Skin epidermis (tissue), 12 donors: Measurements from ENCODE around the gene TMEM238L.
"Not testable (repeated sequence)": the region's sequence is repeated elsewhere in the genome, so short reads cannot be mapped to it uniquely, and the experiment has no call there.

ENCODE experiments used
- H3K27ac ChIP-seq, 21 experiments: fragments of 200-600 bp; sonication (generic) in 11 of 21; one replicate each; pipeline ENCODE4 v1.5.0; 2020; ENCODE audit warnings: mild to moderate bottlenecking in 3 of 21, inconsistent platforms in 2 of 21, moderate library complexity in 2 of 21
- H3K4me3 ChIP-seq, 7 experiments: fragments of 200-600 bp; sonication (generic) in 2 of 7; one replicate each; pipeline ENCODE4 v1.5.0; 2020; ENCODE audit warnings: inconsistent platforms in 2 of 7, mild to moderate bottlenecking in 2 of 7, moderate library complexity in 1 of 7

The TMEM238L gene, protein sequence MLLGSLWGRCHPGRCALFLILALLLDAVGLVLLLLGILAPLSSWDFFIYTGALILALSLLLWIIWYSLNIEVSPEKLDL

DNA sequence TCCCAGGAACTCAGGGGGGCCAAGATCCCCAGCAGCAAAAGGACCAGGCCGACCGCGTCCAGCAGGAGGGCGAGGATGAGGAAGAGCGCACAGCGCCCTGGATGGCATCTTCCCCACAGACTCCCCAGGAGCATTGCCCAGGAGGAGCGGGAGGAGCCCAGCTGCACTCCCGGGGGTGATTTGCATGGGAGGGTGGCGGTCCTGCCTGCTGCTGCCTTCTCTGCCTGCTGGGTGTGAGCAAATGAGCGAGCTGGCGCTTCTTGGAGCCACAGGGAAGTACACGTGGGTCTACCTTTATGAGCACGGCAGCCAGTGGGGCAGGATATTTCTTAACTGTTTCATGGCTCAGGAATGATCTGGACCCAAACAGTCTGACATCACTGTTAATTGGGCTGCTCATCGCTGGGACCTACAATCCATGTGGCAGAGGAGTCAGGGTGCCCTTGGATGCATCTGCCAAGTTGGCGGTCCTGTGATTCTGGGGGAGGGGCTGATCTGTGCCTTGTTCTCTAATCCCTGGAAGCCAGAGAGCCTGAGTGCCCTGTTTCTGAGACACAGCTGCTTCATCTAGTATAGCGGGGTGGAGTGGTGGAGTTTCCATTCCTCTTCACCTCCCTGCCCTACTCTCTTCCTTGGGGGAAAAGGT, at the start of gene TMEM238L:
Gene TMEM238L (minus strand): TSS at position 270 of the 646 bp plus-strand sequence. CDS start 136 bp downstream, at position 134.
- Histone ChIP-seq H3K4me3 (peak within 1 kb of the TSS in 1 of 7 experiments; percentile 7), H3K27ac (no peak within 1 kb of the TSS)

DNA sequence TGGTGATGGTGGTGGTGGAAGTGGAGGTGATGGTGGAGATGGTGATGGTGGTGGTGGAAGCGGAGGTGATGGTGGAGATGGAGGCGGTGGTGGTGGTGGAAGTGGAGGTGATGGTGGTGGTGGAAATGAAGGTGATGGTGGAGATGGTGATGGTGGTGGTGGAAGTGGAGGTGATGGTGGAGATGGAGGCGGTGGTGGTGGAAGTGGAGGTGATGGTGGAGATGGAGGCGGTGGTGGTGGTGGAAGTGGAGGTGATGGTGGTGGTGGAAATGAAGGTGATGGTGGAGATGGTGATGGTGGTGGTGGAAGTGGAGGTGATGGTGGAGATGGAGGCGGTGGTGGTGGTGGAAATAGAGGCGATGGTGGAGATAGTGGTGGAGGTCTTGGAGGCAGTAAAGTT, 42.7 kb upstream of the TMEM238L start:
- not testable (repeated sequence) for H3K27ac ChIP-seq, H3K4me3 ChIP-seq

DNA sequence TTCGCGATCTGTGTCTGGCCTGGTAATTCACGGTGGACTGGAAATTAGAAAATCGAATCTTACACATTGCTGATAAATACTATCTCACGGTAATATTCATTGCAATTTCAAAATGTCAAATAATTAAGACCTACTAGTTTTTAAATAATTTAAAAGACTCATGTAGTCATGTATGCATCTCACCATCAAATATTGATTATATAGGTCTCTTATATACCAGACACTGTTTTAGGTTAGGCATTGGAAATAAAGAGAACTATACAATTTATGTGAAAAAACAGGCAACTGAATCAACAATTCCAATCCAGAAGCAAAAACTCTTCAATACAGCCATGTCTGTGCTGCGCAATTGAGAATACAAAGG, 41.5 kb upstream of the TMEM238L start:
- Histone ChIP-seq H3K4me3 (peak overlapping the region in 6 of 7 experiments; percentile 21 to 47 (median 32)), H3K27ac (no peak overlapping the region)

DNA sequence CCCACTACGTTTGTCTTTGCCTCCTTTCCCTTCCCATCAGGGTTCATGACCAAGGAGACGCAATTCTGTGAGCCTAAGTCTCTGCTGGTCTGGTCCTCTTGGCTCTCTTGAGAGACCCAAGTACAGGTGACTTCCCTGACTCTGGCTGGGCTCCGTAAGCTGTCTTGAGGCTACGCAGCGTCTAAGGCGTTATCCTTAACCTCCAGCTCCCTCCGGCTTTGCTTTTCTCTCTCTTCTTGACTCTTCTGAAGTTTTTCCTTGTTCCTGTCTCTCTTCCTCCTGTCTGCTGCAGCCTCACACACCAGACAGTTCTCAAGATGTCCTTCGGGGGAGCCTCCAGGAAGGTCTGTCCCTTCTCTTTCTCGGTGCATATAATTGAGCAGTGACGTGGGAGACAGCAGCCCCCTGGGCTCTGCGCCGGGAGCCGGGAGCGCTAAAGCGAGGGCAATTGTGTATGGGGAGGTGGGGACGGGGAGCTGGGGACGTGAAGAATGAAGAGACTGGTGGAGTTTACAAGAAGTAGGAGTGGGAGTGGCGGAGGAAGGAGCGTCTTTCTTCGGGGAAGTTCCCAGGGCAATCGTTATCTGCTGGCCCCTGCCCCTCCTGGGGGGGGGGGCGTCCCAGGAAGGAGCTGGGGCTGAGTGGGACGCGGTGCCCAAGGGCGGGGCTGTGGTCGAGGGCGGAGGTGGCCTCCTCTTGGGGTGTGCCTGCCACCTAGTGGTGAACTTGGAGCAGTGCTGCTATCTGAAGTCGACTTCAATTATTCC, 40.9 kb upstream of the TMEM238L start:
- H3K4me3 ChIP-seq, result peak overlapping the region; percentile 21 to 47 (median 32)
- H3K27ac ChIP-seq, result peak overlapping the region in 7 of 21 experiments; percentile 9 to 65 (median 49)

DNA sequence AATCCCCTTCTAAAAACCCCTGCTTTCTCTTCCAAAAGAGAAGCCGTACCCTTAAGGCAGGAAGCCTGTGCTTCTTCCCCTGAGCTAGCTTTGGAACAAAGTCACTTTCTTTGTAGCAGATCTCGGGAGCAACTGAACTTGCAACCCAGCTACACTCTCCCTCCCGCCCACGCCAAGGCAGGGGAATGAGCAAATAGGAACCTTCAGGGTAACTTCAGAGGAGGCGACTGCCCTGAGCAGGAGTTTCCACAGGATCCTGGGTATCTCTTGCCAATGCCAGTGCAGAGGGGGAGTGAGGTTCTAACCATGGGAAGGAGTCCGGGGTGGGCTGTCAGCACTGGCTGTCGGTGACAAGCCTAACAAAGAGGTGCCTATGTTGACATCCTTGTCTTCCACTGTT, 39.9 kb upstream of the TMEM238L start:
- no peak overlapping the region for H3K4me3 ChIP-seq
- no peak overlapping the region for H3K27ac ChIP-seq

DNA sequence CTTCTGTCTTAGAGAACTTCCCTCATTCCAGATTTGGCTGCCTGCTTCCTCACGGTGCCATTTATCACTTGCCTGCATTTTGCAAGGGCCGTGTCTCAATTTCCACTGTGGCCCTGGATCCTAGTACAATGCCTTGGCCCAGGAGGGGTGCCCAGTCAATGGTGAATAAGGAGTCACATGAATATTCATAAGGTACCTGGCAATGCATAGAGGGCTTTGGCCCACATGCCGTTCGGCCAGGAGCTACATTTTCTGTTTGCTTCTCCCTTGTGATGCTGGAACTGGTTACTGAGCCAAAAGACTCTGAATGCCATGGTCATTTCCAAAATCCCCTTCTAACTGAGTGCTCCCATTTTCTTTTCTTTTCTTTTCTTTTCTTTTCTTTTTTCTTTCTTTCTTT, 38.8 kb upstream of the TMEM238L start:
- Histone ChIP-seq H3K27ac (no peak overlapping the region), H3K4me3 (no peak overlapping the region)

DNA sequence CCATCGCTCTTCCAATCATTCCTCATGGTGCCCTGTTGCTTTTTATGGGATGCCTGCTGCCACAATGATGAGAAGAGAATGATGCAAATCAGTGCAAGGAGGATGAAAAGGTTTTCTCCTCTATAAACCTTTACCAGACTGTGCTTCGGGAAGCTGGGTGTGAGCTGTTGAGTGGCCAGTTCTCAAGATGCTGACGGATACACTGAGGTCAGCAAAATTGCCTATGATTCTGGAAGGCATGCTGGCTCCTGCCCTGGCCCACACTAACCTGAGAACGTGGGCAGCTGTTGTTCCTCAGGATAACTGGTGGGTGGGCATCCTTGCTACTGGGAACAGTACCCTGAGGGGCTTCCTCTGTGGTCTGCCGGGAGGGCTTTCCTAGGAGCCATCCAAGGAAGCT, 34.8 kb upstream of the TMEM238L start:
- no peak overlapping the region for H3K27ac ChIP-seq
- H3K4me3 ChIP-seq, result no peak overlapping the region

DNA sequence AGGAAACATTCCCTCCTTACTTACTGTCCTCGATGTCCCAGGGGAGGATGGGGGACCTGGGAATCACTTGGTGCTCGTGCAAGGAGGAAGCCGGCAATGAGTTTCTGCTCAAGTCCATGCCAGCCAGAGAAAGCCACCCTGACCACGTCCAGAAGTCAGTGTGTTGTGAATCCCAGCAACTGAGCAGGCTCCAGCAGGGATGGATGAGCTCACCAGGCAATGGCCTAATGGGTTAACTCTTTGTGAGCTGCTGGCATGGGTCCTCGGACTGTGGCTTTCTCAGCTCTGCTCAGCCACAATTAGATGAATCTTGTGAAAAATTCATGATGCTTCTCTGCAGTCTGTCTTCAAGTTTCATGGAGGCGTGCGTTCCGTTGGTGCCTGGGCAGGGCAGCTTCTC, 34.0 kb upstream of the TMEM238L start, which contains the start of gene PIRT:
Gene PIRT (minus strand): TSS at position 167 of the 400 bp plus-strand sequence. CDS start 12,442 bp downstream, outside the sequence.
- Histone ChIP-seq H3K4me3 (no peak within 1 kb of the TSS), H3K27ac (no peak within 1 kb of the TSS)

DNA sequence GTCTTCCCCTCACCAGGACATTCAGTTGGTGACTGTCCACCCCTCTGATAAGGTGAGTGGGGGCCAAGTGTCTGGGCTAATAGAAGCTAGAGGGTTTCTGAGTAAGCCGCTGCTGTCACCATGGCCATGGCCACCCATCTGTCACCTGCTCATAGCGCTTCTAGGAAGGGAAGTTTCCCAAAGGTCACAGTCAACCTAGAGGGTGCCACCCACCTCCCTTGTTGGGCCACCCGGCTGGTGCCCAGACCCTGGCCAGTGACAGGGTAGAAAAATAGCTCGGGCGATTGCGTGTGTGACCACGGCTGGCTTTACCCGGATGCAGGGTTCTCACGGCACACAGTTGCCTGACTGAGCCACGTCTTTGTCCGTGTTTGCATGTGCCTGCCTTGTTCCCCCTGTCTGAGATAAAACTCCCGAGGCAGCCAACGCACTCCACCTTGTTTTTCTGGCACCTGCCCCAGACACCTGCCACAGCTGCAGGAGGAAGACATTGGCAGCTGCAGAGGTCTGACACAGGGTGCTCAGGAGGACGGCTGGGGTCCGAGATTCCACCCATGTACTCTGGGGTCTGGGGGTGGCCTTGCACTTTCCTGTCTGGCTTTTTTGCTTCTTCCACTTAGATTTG, 33.2 kb upstream of the TMEM238L start:
- Histone ChIP-seq H3K4me3 (no peak overlapping the region), H3K27ac (no peak overlapping the region)

DNA sequence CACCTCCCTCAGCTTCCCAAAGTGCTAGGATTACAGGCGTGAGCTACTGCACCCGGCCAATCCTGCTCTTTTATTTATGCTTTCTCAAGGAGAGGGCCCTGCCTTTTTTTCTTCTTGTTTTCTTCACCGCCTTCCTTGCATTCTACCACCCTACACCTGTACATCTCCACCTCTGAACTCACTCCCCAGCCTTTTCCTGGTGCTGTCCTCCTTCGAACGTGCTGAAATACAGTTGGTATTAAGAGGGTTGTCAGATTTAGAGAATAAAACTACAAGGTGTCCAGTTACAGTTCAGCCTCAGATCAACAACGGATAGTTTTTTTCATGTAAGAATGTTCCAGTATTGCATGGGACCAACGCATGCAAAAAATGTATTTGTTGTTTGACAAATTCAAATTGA, 32.2 kb upstream of the TMEM238L start:
- Histone ChIP-seq H3K4me3 (no peak overlapping the region), H3K27ac (no peak overlapping the region)

DNA sequence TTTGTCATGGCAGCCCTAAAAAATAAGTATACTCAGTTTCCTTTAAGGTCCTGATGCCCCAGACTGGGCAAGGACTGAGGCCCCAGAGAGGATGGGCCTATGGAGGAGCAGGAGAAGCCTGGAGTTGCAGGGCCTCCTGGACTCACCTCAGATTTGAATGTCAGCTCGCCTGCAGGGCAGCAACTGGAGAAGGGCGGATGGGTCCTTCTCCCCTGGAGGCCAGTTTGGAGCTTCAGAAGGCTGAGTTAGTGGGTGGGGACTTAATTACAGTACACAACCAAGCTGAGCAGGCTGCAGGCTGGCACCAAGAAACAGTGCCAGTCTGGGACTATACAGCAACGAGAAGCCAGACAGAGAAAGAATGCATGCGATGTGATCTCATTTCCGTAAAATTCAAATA, 27.8 kb upstream of the TMEM238L start:
- no peak overlapping the region for H3K27ac ChIP-seq
- H3K4me3 ChIP-seq, result no peak overlapping the region

DNA sequence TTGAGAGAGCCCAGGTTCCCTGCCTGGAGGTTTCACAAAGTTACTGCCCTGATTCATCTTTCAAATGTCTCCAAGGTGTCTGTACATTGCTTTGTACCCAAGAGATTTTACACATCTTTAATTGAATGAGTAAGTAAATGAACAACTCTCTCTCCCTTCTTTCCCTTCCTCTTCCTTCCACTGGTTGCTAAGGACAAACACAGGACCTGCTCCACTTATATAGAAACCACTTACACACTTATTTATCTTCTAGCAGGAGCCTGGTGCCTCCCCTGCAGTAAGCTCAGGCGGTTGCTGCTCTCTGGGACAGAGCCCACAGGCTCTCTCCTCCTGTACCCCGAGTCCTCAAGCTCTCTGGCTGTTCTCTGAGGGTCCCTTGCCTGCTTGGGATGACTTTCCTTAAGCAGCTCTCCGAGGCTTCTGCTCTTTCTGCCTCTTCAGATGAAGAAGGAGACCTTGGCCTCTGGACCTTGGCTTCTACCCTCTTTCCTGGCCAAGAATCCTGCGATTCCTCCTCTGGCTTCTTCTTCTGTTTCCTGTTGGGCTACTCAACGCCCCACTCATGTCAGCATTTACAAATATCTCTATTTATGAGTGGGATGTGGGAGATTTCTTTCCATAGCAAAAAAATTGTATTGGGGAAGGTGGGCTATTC, 24.1 kb upstream of the TMEM238L start:
- no peak overlapping the region for H3K4me3 ChIP-seq
- H3K27ac ChIP-seq, result no peak overlapping the region

DNA sequence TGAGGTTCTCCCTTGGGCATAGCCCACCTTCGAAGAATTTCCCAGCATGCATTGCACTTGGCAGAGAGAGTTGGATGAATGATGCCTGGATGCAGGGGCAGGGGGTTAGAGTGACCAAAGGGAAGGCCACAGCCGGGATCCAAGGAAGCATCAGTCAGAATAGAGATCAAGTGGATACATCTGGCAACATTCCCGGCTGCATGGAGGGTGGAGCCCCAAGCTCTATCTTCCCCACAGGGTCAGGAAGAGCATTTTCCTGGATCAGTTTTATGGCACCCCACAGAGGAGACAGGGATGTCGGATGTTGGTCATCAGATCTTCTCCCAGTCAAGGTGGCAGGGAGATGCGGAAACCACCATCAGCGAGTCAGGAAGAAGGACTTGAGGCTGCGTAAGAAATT, 21.0 kb upstream of the TMEM238L start:
- Histone ChIP-seq H3K27ac (no peak overlapping the region), H3K4me3 (no peak overlapping the region)

DNA sequence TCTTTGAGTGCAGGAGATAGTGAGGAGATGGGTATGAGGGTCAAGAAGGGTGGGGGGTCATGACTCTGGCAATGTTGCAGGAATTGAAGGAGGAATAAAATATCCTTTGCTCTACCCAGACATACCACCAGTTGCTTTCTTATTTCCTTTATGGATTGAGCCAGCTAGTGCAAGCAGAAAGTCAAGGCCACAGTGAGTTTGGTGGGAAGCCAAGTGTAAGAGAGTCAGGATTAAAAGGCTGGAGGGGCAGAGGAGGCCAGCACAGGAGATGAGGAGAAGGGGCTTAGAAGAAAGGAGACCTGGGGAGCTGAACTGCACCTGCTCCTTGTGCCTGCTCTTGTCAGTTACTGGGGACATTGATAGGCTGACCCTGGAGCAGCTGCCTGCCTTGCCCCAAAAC, 17.9 kb upstream of the TMEM238L start:
- no peak overlapping the region for H3K4me3 ChIP-seq

DNA sequence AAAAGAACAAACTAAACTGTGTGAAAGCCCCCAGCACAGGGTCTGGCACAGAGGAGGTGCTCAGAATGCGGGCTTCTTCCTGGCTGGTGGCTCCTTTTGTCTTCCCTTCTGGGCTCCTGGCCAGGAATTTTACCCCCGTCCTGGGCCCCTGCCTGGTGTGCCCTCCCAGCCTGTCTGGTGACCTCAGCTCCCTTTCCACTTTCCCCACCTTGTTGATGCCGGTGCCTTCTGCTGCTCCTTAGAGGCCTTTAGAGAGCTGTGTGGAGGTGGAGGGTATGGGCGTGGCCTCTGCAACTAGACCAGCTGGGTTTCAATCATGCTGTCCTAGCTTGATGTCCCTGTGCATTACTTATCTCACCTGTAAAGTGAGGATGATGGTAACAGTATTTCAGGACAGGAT, 17.2 kb upstream of the TMEM238L start:
- no peak overlapping the region for H3K4me3 ChIP-seq
- no peak overlapping the region for H3K27ac ChIP-seq

More for the DNA sequence above, 17.9 kb upstream of the TMEM238L start:
- H3K27ac ChIP-seq, result no peak overlapping the region

DNA sequence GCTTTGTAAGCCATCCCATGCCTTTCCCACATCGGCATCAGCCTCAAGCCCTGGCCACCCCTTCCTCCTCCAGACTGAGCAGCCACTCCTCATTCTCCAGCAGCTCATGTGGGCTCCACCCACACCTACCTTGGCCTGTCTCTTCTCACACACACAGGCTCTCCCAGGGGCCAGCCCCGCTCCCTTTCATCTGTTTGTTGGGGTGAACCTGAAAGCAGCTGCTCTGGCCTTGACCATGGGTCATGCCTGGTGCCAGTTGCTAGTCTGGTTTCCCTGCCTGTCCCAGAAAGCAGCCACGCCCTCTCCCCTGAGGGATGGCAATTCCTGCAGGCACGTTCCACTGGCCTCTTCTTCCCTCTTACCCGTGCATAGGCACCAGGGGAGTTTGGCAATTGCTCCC, 11.4 kb upstream of the TMEM238L start:
- Histone ChIP-seq H3K4me3 (no peak overlapping the region), H3K27ac (no peak overlapping the region)

DNA sequence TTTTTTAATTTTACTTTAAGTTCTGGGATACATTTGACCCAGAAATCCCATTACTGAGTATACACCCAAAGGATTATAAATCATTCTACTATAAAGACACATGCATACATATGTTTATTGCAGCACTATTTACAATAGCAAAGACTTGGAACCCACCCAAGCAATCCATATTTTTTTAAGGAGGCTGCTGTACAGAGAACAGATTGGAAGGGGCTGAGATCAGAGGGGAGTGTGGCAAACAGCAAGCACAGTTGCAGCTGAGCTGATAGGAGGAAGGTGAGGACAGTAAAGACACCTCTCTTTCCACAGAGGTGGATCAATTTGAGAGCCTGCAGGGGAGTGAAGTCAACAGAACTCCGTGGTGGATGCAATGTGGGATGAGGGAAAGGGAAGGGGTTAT, 10.2 kb upstream of the TMEM238L start:
- no peak overlapping the region for H3K27ac ChIP-seq
- no peak overlapping the region for H3K4me3 ChIP-seq

DNA sequence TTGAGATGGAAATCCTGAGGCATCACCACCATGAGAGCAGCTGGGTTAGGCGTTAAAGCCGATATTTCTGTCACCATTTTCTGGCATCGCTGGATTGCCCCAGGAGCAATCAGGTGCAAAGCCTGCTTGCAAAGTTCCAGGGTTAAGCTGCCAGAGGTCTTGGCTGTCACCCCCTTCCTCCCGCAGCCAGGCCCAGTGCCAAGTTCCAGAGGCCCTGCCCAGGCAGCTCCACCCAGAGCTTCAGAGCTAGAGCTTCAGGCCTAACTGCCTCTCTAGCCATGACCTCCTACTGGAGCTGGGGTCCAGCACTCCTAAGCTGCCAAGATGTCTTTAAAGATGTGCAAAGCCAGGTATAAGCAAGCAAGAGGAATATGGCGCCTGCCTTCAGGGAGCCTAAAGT, 8.8 kb upstream of the TMEM238L start:
- H3K27ac ChIP-seq, result no peak overlapping the region

DNA sequence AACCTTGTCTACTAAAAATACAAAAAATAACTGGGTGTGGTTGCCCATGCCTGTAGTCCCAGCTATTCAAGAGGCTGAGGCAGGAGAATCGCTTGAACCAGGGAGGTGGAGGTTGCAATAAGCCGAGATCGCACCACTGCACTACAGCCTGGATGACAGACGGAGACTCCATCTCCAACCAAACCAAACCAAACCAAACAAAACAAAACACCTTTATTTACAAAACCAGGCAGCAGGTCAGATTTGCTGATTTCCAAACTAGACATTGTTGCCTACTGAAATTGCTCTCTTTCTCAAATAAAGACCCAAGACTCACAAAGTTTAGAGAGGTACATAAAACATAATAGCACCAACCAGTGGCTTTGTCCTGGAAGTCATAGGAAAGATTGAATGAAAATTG, 5.7 kb upstream of the TMEM238L start:
- H3K27ac ChIP-seq, result no peak overlapping the region
- no peak overlapping the region for H3K4me3 ChIP-seq

More for the DNA sequence above, 8.8 kb upstream of the TMEM238L start:
- no peak overlapping the region for H3K4me3 ChIP-seq

DNA sequence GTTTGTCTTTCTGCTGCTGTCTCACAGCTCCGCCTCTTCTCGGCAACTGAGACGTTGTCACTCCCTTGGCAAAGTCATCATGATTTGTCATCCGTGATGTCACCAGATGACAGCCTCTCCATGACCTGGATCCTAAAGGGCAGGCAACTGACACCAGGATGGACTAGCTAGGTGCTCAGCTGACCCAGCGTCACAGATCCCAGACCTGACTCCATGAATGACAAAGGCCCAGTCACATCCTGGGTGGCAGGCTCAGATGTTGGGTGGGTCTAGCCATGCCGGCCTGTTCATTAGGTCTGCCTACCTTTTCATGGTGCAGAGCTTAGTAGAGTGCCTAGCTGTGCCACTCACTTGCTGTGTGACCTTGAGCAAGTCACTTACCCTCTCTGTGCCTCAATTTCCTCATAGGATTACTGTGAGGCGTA, 3.8 kb upstream of the TMEM238L start:
- no peak overlapping the region for H3K27ac ChIP-seq
- H3K4me3 ChIP-seq, result no peak overlapping the region
